ENCODE results near the gene RFC2.
A peak's percentile ranks its signal among the peaks of the same experiment; 100 is the strongest.
"Not testable (repeated sequence)": the region's sequence is repeated elsewhere in the genome, so short reads cannot be mapped to it uniquely, and the experiment has no call there.

The RFC2 gene

DNA sequence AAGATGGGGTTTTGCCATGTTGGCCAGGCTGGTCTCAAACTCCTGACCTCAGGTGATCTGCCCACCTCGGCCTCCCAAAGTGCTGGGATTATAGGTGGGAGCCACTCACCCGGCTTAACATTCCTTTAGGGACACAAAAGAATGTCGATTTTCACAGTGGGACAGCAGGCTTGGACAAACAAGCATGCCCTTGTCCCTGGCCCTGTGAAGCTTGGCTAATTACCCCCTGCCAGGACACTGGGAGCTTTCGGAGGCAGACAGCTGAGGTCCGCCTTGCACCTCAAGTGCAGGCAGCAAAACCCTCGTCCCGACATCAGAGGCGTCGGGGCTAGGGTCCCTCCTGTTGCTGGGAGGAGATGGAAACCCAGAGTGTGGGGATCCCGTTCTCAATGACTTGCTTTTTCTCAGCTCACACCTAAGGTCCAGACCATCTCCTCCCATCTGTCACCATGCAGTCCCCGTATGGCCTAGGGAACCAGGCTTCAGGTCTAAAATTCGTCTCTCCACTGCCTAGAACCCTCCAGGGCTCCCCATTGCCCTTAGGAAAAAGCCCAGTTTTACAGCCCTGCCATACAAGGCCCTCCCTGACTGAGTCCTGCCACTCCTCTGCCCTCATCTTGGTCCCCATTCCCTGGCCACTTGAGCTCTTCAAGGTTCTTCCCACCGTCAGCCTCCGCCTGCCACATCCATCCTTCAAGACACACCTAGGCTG is 28.7 kb upstream of the RFC2 start:
- DNase-seq: no peak

DNA sequence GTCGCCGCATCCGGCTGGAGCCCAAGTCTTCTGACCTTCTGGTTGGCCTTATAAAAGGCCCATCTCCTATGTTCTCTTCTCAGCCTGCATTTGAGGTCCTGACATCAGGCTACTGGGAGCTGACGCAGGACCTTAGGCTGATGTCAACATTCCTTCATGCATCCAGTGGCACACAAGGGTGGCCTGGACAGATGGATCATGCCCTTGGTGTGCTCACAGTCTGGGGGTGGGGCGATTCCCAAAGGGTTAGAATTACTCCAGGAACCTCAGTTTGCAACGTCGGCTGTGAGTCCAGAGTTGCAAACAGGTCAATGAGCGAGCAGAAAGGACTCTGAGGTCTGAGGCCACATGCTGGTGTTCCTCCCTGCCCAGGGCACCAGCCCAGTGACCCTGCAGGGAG is 26.8 kb upstream of the RFC2 start:
- DNase-seq: no peak

- no peak for DNase-seq
These were observed 23.4 kb upstream of the RFC2 start for GRCh38 chr7:74277636-74278035.

- peak in 1 of 2 experiments; percentile 52 for DNase-seq
These were observed 21.2 kb upstream of the RFC2 start for GRCh38 chr7:74275401-74275881.

- no peak for DNase-seq
These were observed 18.3 kb upstream of the RFC2 start for GRCh38 chr7:74272305-74273038.

DNA sequence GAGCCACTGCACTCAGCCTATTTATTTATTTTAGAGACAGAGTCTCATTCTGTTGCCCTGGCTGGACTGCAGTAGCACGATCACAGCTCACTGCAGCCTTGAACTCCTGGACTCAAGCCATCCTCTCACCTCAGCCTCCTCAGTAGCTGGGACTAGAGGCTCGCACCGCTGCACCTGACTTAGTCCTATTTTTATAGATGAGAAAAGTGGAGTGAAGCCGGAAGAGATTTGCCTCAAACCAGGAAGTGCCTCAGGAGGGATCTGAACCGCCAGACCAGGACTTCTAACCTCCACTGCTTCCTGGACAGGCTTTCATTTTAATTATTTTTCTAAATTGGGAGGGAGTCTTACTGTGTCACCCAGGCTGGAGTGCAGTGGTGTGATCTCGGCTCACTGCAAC is 17.5 kb upstream of the RFC2 start:
- no peak for DNase-seq

DNA sequence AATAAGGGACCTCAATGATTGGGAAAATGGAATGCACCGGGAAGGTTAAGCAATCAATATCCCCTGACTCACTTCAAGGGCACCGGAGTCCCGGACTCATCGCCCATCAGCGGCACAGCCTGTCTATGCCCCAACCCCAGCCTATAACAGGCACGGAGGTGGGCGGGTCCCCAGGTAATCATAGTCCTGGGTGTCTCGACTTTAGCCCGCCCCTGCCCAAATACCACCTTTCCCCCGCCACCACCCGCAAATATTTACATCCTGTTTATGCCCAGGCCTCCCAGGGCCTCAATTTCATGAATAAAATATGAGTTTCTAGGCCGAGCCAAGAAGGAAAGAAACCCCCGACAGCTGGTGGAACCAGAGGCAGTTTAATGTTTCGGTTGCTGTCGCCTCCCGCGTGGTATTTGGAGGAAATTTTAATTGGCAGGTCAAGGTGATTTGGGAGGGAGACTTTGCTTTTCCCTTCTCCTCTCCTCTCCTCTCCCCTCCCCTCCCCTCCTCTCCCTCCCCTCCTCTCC is 15.6 kb upstream of the RFC2 start:
- peak; percentile 89 to 94 for DNase-seq

DNA sequence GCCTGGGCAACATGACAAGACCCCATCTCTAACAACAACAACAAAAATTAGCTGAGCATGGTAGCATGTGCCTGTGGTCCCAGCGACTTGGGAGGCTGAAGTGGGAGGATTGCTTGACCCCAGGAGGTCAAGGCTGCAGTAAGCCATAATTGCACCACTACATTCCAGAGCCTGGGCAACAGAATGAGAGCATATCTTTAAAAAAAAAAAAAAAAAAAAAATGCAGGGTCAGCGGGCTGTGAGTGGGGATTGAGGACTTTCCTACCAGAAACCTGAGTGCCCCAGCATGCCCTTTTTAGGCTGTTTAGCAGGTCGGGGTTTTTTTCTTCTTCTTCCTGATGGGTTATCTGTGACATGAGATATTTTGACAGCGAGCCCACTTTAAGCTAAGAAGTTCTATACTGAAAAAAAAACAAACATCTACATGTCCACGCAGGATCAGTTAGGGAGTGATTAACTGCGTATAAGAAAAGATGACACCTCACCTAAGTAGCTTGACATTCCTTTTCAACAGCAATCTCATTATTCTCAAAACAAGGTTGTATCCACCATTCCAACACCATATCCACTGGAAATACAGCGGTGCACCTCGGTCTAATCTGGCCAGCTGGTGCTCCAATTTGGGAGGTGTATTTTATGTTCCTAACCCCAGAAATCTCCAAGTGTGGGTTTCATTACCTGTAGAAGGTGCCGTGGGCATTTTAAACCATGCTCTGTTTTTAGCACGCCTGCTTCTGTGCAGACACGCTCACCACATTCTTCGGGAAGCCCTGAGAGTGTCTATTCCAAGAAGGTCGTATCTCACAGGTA is 13.8 kb upstream of the RFC2 start:
- no peak for DNase-seq

DNA sequence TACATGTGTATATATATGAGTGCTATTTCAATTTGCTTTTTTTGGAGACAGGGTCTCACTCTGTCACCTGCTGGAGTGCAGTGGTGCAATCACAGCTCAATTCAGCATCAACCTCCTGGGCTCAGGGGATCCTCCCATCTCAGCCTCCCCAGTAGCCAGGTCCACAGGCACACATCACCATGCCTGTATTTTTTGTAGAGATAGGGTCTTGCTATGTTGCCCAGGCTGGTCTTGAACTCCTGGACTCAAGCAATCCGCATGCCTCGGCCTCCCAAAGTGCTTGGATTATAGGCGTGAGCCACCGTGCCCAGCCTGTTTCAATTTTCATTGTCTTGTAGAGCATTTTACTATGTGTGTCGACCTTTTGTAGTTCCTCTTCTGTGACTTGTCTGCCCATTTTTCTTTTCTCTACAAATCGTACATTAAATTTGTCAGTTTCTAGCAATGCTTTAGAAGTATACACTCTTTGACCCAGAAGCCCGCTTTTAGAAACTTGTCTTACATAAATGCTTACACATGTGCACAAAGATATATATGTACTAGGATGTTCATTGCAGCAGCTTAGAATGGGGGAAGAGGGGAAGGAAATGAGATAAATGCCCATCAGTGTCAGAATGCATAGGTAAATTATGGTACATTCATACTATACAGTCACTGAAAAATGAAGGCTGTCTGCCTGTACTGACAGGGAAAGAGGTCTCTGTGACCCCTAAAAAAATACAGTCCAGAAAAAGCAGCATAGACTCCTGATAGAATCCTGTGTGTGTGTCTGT is 12.2 kb upstream of the RFC2 start:
- no peak for DNase-seq

GRCh38 chr7:74263399-74264120 is 9.4 kb upstream of the RFC2 start:
- DNase-seq: no peak

DNA sequence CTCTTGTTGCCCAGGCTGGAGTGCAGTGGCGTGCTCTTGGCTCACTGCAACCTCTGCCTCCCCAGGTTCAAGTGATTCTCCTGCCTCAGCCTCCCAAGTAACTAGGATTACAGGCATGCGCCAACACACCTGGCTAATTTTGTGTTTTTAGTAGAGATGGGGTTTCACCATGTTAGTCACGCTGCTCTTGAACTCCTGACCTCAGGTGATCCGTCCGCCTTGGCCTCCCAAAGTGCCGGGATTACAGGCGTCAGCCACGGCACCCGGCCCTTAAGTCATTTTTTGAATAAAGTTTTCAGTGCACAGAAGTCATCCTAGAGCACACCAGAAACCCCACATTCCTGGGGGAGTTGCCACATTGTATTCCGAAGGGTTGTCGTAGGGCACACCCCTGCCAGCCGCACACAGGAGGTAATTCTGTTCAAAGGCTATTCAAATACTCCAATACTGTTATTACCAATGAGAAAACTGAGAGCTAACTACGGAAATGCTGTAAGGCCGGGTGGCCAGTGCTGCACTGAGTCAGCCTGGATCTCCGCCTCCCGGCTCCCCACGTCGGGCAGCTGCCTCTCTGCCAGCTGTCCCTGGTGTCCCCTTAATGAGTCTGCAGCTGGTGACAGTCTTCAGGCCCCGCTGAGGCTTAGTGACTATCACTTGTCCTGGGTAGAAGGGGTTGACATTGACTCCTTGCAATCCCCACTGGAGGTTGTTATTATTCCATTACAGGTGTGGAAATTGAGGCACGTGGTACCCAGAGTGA is 8.6 kb upstream of the RFC2 start:
- DNase-seq: no peak

GRCh38 chr7:74258639-74259038 is 4.4 kb upstream of the RFC2 start:
- DNase-seq: no peak

DNA sequence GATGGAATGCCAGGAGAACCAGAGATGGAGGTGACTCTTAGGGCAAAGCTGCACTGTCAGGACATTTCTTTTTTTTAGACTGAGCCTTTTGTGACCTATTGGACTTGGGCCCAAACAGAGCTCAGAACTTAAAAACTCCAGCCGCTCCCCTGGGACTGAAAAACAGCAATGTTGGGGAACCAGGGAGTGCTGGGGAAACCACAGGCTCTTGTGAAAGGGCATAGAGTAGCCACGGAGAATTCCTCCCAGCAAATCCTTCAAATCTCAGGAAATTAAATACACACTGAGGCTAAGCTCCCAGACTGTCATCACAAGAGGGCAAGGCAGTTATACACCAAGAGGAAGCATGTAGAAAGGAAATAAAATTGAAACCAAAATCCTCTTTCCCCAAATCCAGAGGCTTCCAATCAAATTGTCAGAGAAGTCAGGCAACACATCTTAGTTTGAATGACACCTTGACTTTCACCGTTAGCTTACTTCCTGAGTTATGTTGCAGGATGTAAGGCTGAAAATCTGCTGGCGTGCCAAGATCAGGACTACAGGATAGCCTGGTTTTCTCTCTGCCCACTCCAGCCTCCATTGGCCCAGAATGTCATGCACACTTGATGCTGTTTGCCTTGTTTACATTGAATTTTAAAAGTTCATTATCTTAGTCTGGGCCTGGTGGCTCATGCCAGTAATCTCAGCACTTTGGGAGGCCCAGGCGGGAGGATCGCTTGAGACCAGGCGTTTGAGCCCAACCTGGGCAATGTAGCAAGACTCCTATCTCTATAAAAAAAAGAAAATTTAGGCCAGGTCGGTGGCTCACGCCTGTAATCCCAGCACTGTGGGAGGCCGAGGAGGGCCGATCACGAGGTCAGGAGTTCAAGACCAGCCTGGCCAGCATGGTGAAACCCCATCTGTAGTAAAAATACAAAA is 2.6 kb upstream of the RFC2 start:
- no peak for DNase-seq

- not testable (repeated sequence) for DNase-seq
These were observed 1.3 kb upstream of the RFC2 start for GRCh38 chr7:74255461-74255860.

DNA sequence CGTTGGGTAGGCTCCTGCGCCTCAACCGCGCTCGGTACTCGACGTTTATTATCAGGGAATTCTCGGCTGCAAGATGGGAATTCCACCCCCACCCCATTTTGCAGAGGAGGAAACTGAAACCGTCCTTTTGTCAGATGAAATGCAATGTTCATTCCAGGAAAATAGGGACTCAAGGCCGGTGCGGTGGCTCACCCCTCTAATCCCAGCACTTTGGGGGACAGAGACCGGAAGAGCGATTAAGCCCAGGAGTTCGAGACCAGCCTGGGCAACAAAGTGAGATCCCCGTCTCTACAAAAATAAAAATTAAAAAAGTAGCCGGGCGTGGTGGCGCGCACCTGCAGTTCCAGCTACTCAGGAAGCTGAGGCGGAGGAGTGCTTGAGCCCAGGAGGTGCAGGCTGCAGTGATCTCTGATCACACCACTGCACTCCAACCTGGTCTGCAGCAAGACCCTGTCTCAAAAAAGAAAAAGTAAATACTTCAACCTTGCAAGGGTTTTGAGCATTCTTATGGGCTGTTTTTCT is 720 bp upstream of the RFC2 start:
- DNase-seq: no peak

DNA sequence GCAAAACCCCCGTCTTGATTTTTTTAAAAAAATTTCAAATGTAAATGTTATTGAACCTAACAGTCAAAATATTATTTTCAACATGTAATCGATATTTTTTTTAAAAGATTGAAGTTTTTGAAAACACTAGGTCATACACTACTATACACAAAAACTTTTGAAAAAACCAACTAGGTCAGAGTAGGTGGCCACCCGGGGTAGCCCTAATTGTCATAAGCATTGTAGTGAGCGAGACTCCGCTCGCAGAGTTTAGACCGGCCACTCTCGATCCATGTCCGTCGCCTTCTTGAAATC is 417 bp downstream of the RFC2 start:
- no peak for DNase-seq

GRCh38 chr7:74253331-74253730 is 868 bp downstream of the RFC2 start:
- DNase-seq: no peak

DNA sequence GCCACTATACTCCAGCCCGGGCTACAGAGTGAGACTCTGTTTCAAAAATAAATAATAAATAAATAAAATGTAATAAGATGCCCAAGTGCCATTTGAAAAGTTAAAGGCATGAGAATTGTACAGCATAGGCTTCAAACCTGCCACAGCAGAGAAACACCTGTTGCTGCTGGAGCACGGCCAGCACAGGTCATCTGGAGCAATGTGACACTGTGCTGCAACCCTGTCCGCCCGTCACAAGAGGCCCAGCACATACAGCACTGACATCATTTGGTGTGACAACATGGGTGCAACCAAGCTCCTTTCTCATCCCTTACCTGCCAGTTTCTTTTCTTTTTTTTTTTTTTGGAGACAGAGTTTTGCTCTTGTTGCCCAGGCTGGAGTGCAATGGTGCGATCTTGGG is 1.3 kb downstream of the RFC2 start:
- DNase-seq: no peak

- DNase-seq: not testable (repeated sequence)
These were observed 5.1 kb downstream of the RFC2 start for GRCh38 chr7:74249058-74249457.

DNA sequence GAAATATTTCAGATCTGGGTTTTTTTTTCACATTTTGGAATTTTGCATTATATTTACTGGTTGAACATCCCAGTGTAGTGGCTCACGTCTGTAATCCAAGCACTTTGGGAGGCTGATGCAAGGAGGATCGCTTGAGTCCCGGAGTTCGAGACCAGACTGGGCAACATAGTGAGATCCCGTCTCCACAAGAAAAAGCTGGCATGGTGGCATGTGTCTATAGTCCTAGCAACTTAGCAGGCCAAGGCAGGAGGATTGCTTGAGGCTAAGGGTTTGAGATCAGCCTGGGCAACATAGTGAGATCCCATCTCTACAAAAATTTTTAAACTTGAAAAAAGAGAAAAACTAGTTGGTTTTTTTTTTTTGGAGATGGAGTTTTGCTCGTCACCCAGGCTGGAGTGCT is 6.0 kb downstream of the RFC2 start:
- DNase-seq: no peak
